NCI-H460 (cell line): ENCODE measurements around the gene COL23A1. TPM values are rescaled to one million over a fixed set of nuclear protein-coding genes. Genes with fewer than 3 reads are reported as not detected.
"Not testable (repeated sequence)": the region's sequence is repeated elsewhere in the genome, so short reads cannot be mapped to it uniquely, and the experiment has no call there.

Source experiments
- DNase-seq: peaks from one replicate; pipeline ENCODE4 v3.0.0-alpha.2; 2016; ENCODE audit warnings: low read depth; ENCODE audit errors: extremely low read depth
- total RNA-seq: library from RNA; depleted of rRNA; stranded (reverse); fragments of >200 nt; shearing (Covaris generic); gene quantifications from 2 replicates; pipeline ENCODE4 v1.2.3, GENCODE V29; 2014

COL23A1 gene
- total RNA-seq, 1 experiment from 2014 or later, result not detected

DNA sequence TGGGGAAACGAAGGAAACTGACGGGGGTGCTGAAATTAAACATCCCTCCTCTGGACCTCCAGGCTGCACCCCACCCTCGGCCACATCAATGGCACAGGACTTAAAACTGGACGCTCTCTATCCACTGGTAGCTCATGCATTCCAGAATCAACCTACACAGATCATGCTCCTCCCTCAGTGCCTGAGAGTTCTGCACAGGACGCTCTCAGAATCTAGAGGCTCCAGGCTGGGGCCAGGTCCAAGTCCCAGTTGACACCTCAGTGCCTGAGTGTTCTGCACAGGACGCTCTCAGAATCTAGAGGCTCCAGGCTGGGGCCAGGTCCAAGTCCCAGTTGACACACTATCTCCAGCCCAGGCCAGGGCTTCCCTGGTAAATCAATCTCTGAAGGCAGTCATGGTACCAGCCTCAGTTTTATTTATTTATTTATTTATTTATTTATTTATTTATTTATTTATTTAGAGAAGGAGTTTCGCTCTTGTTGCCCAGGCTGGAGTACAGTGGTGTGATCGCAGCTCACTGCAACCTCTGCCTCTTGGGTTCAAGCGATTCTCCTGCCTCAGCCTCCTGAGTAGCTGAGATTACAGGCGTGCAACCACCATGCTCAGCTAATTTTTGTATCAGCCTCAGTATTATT is 103.2 kb downstream of the COL23A1 start:
- DNase-seq, result not testable (repeated sequence)

DNA sequence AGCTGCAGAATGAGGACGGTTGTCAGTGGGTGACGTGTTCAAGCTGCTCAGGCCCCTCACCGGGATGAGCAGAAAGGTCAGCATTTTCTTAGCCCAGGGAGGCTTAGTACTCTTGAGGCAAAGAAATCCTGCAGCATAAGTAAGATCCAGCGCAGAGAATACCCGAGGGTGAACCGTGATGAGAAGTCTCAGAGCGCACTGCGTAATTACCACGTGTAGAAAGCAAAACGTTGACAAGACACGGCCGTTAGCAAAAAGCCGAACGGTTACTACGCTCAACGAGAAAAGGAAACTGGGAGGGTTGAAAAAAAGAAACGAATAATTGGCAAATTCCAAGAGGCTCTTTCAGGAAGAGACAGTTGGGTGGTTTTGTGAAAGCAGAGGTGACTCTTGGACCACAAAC is 104.0 kb downstream of the COL23A1 start:
- no peak for DNase-seq

DNA sequence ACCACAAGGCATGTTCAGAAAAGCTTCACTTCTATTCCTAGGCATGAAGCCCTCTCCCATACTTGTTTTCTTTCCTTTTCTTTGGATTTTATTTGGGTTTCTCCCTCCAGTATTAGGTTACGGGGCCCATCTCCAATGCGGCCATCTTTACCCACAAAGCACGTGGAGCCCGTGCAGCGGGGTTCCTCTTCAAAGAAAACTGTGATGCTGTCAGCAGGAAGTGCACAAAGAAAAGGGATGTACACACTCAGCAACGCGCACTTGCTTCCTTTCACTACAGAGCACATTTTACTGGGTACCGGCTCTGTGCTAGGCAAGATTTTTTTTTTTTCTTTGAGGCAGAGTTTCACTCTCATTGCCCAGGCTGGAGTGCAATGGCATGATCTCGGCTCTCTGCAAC is 106.6 kb downstream of the COL23A1 start:
- DNase-seq, result no peak

DNA sequence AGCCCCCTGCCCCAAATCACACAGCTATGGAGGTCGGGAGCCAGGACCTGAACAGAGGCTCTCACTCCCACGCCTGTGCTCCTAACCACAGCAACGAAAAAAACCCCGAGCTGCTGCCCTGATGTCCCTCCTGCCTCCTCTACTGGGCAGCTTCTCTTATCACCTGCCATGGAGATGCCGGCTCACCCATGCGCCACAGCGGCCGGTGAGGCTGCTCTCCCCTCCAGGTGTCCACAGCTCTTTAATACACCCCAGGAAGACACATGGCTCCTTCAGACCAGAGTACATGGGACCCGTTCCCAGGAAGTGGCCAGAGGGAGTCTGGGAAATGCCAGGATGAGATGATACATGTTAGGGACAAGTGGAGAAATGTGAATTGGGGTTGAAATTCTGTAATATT is 110.9 kb downstream of the COL23A1 start:
- no peak for DNase-seq

DNA sequence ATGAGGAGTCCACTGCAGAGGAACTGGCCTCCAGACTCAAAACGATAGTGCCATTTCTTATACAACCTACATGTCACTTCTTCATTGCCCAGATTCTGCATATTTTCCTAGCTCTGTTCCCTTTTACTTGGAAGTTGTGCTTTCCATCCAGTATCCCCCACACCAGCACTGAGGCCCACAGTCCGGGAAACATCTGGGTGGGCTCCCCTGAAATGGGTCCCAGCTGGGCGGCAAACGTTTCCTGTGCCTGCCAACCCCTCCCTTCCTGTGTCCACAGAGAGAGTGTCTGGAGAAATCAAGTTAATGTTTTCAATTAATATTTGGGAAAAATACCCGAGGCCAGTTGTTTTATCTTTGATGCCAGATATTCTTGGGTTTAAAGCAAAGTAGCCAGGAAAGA is 111.8 kb downstream of the COL23A1 start:
- DNase-seq, result no peak

DNA sequence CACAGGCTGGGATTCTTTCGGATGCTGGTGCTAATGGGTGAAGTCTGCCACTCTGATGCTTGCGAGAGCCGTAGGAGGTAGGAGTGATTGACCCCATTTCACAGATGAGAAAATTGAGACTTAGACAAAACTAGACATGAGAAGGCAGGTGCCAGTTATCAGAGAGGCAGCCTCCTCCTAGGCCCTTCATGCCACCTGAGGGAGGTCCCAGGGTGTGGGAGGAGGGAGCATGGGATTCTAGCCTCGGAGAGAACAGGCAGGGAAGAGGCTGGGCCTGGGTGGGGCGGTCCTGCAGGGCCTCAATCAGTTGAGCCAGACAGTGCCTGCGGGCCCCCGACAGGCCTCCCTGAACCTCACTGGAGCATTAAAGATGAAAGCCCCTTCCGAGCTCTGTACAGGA is 112.4 kb downstream of the COL23A1 start:
- DNase-seq, result no peak

DNA sequence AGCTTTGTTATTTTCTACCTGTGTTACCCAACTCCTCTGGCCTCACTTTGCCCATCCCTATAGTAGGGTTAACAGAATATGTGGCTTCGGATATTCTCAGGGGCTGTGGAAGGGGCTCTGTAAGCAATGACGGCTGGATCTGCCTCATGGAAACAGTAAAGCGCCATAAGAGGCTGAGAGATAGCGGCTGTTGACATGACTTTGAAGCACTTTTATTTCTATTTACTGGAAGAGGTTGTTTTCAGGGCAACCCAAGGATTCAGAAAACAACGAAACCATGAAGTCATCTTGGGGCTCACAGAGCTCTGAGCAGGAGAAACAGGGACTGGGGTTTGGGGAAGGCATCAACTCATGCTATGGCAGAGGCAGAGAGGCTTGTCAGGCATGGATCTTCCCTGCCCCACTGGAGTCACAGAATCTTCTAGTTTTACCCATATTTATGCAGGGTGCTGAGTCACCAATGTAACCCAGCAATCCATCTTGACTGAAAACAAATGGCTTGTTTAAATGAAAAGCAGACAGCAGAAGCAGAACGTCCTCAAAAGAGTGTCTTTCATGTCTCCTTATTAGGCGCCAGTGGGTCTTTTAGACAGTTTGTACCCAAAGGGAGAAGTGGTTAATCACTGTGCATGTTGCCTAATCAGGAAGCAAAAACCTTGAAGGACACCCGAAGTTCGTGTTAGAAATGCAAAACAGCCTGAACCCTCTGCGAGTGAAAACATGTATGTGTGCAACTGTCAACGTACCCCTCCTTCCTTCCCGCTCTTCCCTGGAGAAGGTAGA is 113.0 kb downstream of the COL23A1 start:
- DNase-seq, result no peak

DNA sequence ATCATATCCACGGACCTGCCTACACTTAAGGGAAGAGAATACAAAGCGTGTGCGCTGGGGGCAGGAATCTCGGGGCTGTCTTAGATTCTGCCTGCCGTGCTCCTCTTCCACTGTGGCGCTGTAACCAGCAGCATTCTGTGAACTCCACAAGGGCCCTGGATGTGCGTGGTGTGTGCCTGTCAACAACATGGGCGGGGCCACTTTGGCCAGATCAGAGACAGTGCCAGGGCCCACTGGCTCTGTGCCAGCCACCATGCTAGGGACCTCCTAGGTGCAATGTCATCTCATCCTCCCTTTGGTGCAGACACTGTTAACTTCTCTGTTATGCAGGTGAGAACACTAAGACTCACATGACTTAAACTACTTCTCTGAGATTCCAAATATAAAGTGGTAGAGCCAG is 113.7 kb downstream of the COL23A1 start:
- no peak for DNase-seq

DNA sequence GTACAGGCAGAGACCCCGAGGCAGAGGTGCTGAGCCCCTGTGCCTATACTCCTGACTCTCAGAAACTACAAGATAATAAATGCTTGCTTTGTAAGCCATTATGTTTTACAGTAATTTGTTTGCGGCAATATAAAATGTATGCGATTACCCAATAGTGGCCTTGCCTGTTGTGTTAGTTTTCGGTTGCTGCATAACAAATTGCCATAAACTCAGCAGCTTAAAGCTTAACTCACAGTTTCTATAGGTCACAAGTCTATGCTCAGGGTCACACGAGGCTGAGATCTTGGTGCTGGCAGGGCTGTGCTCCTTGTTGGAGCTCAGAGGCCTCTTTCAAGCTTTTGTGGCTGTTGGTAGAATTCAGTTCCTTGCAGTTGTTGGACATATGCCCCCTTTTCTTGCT is 114.8 kb downstream of the COL23A1 start:
- DNase-seq, result no peak

DNA sequence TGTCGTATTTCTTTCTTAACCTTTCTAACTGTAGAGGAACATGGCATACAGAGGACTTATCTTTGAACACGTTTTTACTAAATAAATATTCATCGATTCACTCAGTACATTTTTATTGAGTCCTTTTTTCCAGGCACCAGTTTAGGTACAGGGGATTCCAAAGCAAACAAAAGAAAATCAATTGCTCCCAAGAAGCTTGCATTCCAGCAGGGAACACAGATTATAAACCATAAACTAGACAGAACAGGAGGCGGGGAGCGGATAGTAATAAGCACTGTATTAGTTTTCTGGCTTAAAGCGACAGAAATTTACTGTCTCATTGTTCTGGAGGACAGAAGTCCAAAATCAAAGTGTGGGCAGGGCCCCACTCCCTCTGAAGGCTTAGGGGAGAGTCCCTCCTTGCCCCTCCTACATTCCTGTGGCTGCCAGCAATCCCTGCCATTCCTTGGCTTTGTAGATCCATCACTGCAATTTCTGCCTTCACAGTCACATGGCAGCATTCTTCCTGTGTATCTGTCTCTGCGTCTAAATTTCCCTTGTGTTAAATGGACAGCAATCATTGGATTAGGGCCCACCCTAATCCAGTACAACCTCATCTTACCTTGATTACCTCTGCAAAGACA is 115.5 kb downstream of the COL23A1 start:
- no peak for DNase-seq

DNA sequence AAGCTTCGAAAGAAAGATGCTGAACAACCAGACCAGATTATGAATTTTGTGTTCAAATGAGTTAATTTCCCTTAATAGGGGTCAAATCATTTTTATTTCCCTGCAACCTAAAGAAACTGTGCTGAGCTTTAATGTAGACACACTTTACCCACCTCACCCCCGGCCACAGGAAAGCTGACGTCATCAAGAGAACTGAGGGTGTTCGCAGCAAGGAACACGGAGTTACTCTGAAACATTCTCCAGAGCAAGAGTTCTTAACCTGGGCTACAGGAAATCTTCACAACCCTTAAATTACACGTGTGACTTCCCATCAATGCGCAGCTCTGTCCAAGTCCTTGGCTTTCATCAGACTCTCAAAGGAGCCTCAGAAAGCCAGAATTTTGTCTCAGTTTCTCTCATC is 116.3 kb downstream of the COL23A1 start:
- DNase-seq, result no peak

DNA sequence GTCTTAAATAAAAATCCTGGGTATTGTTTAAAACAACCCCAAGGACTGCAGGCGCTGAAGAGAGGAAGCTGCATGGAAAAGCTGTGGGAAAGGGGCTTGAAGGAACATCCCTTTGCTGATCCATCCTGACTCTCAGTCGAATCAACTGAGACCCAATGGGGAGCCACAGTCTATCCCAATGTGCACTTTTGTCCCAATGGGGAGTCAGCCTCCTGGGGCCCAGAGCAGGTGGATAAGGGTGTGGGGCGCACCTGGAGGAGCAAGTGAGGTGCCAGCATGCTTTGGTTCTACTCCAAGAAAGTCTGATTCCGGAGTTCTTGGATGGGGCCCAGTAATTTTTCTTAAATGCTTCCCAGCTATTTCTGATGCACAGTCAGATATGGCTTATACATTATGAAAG is 118.1 kb downstream of the COL23A1 start:
- DNase-seq, result no peak

DNA sequence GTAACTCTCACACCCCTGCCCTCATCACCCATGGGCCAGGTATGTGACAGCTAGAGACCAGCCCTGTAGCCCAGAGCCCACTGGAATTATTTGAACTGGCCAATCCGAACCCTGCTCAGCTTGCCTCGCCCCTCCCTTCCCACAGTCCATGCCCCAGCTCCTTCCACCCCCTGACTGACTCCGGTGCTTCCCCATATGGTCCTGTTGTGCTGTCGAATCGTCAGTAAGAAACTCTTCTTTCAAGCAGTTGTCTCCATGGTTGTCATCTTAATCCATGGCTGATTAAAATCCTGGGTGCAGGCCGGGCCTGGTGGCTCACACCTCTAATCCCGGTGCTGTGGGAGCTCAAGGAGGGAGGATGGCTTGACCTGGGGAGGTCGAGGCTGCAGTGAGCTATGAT is 118.5 kb downstream of the COL23A1 start:
- no peak for DNase-seq

DNA sequence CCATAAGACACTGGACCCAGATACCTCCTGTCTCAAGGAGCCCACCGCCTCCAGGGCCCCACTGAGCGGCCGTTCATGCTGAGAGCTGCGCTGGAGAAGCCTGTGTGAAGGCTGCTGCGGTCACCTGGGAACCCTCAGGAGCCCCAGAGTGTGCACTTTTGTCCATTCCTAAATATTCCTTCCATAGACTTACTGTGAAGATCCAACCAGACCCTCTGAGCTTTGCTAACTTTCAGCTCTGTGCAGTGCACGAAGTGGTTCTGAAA is 119.5 kb downstream of the COL23A1 start:
- no peak for DNase-seq

DNA sequence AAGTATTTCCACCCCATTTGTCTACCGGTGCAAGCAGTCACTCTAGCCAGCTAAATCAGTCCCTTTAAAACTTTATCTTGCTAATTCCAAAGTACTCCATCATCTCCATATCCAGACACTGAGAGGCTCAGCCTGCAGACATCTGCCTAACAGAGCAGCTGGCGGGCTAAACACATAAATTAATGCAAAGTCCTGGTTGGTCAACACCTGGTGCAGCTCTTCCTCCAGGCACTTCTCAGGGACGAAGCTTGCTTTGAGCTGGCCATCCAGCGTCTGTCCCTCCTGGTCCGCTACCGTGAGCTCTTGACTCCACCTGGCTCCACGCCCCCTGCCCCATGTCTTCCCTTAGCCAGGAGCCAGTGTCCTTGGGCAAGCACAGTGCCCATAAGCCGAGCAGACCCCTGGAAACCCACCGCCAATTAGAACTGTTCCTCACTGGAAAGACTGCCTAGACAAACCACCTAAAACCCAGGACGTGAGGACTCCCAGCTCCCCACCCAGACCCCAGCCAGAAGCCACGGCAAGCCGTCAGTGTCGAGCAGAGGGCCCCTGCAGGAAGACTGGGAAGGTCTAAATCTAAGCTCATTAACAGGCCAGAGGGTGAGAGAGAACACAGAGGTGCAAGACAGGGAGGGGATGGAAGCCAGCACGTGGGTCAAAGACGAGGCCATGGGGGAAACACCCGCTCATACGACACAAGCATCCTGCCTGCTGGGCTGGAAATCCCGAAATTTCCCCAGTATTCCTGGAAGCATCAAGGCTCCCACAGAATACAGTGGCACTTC is 120.0 kb downstream of the COL23A1 start:
- no peak for DNase-seq

DNA sequence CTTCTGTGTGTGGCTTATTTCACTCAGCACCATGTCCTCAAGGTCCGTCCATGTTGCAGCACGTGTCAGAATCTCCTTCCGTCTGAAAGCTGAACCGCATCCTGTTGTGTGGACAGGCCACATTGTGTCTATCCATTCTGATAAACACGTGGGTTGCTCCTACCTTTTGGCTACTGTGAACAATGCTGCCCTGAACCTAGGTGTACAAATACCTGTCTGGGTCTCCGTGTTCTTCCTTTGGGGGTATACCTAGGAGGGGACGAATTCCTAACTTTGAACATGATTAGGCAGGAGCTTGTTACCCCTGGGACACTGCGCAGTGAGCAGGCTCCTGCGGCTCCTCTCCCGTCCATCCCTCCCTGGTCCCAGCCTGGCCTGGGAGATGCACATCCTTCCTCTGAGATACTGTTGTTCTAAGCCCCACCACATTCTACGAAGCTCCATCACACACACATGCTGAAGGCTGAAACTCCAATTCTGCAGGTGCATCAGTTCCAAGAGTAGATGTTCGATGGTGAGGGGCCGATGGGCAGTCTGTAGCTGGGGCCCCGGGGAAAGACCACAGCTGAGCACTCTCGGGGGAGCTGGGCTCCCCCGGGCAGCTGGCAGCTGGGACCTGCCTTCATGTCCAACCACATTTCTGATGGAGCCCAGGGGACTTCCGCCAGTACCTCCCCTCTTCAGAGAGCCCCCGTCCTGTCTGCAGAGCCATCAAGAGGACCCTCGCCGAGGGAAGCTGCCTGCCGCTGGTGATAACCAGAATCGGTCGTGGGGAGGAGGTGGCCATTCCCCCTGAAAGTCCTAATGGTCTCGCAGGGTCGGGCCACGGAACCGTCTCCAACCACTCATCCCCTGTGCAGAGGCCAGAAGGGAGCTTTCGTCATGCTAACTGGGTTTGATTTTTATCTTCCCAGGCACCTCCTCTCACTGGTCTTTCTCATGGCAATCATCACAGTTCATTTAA is 120.9 kb downstream of the COL23A1 start:
- no peak for DNase-seq

DNA sequence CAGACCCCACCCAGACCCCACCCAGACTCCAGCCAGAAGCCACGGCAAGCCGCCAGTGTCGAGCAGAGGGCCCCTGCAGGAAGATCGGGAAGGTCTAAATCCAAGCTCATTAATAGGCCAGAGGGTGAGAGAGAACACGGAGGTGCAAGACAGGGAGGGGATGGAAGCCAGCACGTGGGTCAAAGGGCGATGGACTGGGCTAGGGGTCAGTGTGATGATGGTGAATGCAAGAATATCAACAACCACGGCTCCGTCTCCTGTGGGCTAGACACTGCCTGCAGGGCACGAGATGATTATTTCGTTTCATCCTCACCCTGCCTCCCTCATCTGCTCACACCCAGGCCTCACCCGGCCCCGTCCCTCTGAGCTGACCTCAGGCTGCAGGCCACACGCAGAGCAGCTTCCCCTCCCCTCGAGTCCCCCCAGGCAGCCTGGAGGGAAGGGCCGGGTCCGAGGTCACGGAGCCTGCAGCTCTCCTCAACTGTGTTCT is 122.0 kb downstream of the COL23A1 start:
- no peak for DNase-seq

DNA sequence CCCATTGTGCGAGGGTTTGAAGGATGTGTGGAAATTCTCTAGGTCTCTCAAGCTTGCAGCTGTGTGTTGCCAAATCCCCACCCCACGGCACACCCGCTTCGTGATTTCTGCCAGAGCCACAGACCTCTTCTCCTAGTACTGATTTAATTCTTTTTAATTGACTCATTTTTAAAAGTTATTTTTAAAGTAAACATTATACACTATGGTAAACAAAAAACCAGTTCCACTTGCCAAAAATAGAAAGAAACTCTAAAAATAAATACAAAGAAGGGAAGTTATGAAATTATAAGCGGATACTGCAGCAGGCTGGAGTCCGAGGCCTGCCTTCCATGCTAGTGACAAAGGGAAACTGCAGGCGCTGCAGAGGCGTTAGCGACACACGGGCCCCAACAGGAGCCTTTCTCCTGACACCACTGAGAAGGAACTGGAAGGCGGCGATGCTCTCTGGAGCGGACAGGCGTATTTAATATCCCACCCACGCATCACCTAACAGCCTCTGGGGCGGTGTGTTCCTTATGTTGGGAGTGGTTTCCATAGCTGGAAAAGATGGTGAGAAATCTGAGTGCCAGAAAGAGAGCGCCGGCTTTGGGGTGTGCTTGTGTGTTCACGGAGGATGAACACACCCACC is 122.5 kb downstream of the COL23A1 start:
- DNase-seq, result no peak

DNA sequence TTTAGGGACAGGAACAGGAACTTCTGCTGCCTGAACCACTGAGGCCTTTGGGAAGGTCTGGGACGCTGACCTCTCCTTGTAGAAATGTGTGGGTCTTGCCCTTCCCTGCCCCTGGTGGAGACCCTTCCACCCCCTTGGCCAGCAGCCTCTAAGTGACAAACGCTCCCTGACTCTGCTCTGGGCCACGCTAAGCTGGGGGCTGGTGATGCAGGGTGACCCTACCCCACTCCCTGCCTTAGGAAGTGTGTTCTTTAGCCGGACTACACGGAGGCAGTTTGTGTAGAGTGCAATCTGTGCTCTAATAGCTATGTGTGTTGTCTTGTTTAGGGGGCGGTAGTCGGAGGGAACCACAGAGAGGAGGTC is 123.0 kb downstream of the COL23A1 start:
- no peak for DNase-seq

DNA sequence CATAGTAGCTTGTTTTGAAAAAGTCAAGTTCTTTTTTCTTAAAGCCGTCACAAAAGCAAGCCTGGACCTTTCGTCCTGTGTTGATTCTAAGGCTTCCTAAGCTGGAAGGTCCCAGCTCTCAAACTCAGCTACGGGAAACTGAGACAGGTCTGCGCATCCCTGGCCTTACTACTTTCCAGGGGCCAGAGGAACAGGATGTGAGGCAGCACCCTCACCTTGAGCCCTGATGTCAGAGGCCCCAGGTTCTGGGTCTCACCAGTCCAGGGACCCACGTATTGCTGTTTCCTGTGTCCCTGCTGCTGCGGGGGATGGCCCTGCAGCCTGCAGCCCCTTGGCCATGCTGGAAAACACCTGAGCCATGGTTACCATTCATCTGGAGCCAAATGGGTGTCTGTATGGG is 123.9 kb downstream of the COL23A1 start:
- no peak for DNase-seq
